Activated naive CD4-positive, alpha-beta T cell treated with anti-CD3 and anti-CD28 coated beads for 36 hours (primary cell): ENCODE results near the gene USP53. TPM values are rescaled to one million over a fixed set of nuclear protein-coding genes. Genes with fewer than 3 reads are reported as not detected.
"Not testable (repeated sequence)": the region's sequence is repeated elsewhere in the genome, so short reads cannot be mapped to it uniquely, and the experiment has no call there.

Experiments
- CTCF ChIA-PET: fragments of 350-600 bp; sonication (Branson Sonifier 250); formaldehyde crosslinking; loops from one replicate; lab custom pipeline; 2021; ENCODE audit warnings: antibody characterized with exemption; lab: Charles Lee
- DNase-seq: peaks from one replicate; pipeline ENCODE4 v3.0.0-alpha.2; 2020
- H3K27ac Mint-ChIP-seq: one replicate; pipeline ENCODE4 v1.8.0; 2021; ENCODE audit warnings: mild to moderate bottlenecking, mixed read lengths
- H3K27me3 Mint-ChIP-seq: one replicate; pipeline ENCODE4 v1.8.0; 2021; ENCODE audit warnings: low read depth, mixed read lengths
- H3K36me3 Mint-ChIP-seq: one replicate; pipeline ENCODE4 v1.8.0; 2021; ENCODE audit warnings: low read depth, mixed read lengths
- H3K4me1 Mint-ChIP-seq: one replicate; pipeline ENCODE4 v1.8.0; 2021; ENCODE audit warnings: low read depth, mixed read lengths
- H3K4me3 Mint-ChIP-seq: one replicate; pipeline ENCODE4 v1.8.0; 2021; ENCODE audit warnings: mild to moderate bottlenecking, moderate library complexity, mixed read lengths
- H3K9me3 Mint-ChIP-seq: one replicate; pipeline ENCODE4 v1.8.0; 2021; ENCODE audit warnings: mixed read lengths
- intact Hi-C: fragments of 100-400 bp; cut with micrococcal nuclease; formaldehyde crosslinking; loops from one replicate; pipeline ENCODE4 v1.15.1; 2023
- total RNA-seq, 2 experiments: library from RNA; stranded (reverse); gene quantifications; one replicate each; pipeline ENCODE4 v1.2.3, GENCODE V29; 2021

The USP53 gene
- total RNA-seq, 2 experiments from 2014 or later: 8.6 to 9.3 TPM

- Mint-ChIP-seq H3K36me3 (peaks cover 26% of the 10 kb centered on the region), H3K4me3 (no peak overlapping the region), H3K9me3 (no peaks in the 10 kb centered on the region), H3K27ac (no peak overlapping the region), H3K4me1 (peaks cover 4% of the 10 kb centered on the region), H3K27me3 (no peaks in the 10 kb centered on the region)
- intact Hi-C loops: no loop called here
- CTCF ChIA-PET: no interaction called here
- no peak for DNase-seq
These were observed 31.8 kb downstream of the USP53 start for GRCh38 chr4:119244344-119244743.

GRCh38 chr4:119244832-119245231 is 32.3 kb downstream of the USP53 start:
- Mint-ChIP-seq H3K4me3 (no peak overlapping the region), H3K9me3 (no peaks in the 10 kb centered on the region), H3K27me3 (no peaks in the 10 kb centered on the region), H3K4me1 (peaks cover 4% of the 10 kb centered on the region), H3K27ac (no peak overlapping the region), H3K36me3 (peaks cover 28% of the 10 kb centered on the region)
- intact Hi-C loops: no loop called here
- CTCF ChIA-PET: no interaction called here
- no peak for DNase-seq

- H3K9me3 Mint-ChIP-seq: peaks cover 2% of the 10 kb centered on the region
- no peak overlapping the region for H3K4me3 Mint-ChIP-seq
These were observed 33.7 kb downstream of the USP53 start for GRCh38 chr4:119246177-119246733.

GRCh38 chr4:119251037-119251436 is 38.5 kb downstream of the USP53 start:
- intact Hi-C loops, CTCF ChIA-PET, H3K4me1 Mint-ChIP-seq, H3K27ac Mint-ChIP-seq, H3K4me3 Mint-ChIP-seq, DNase-seq, H3K9me3 Mint-ChIP-seq, H3K27me3 Mint-ChIP-seq: not testable (repeated sequence)
- H3K36me3 Mint-ChIP-seq: peaks cover 58% of the 10 kb centered on the region

More at GRCh38 chr4:119246177-119246733, 33.7 kb downstream of the USP53 start:
- no peak for DNase-seq
- no peak overlapping the region for H3K27ac Mint-ChIP-seq
- peaks cover 29% of the 10 kb centered on the region for H3K36me3 Mint-ChIP-seq
- intact Hi-C loops: no loop called here
- CTCF ChIA-PET: no interaction called here
- H3K27me3 Mint-ChIP-seq: no peaks in the 10 kb centered on the region
- H3K4me1 Mint-ChIP-seq: peaks cover 4% of the 10 kb centered on the region

GRCh38 chr4:119255223-119255622 is 42.7 kb downstream of the USP53 start:
- CTCF ChIA-PET, H3K27me3 Mint-ChIP-seq, intact Hi-C loops, H3K9me3 Mint-ChIP-seq, H3K4me1 Mint-ChIP-seq, H3K27ac Mint-ChIP-seq, H3K4me3 Mint-ChIP-seq, DNase-seq: not testable (repeated sequence)
- peaks cover 43% of the 10 kb centered on the region for H3K36me3 Mint-ChIP-seq

GRCh38 chr4:119260528-119260927 is 48.0 kb downstream of the USP53 start:
- no peak for DNase-seq
- no peak overlapping the region for H3K4me3 Mint-ChIP-seq
- peaks cover 14% of the 10 kb centered on the region for H3K36me3 Mint-ChIP-seq
- intact Hi-C loops: no loop called here
- H3K9me3 Mint-ChIP-seq: no peaks in the 10 kb centered on the region
- H3K27me3 Mint-ChIP-seq: no peaks in the 10 kb centered on the region
- H3K4me1 Mint-ChIP-seq: peaks cover 7% of the 10 kb centered on the region
- CTCF ChIA-PET: no interaction called here
- no peak overlapping the region for H3K27ac Mint-ChIP-seq

GRCh38 chr4:119261986-119262385 is 49.5 kb downstream of the USP53 start:
- Mint-ChIP-seq H3K4me1 (peaks cover 17% of the 10 kb centered on the region), H3K4me3 (no peak overlapping the region), H3K36me3 (peaks cover 20% of the 10 kb centered on the region), H3K9me3 (peaks cover 4% of the 10 kb centered on the region), H3K27ac (no peak overlapping the region), H3K27me3 (no peaks in the 10 kb centered on the region)
- intact Hi-C loops: loop anchor here (2.0 kb wide), 1 partner anchor 49 kb away; the partner anchor contains the start of gene USP53
- CTCF ChIA-PET: no interaction called here
- no peak for DNase-seq

- intact Hi-C loops: loop anchor here (1.0 kb wide), 1 partner anchor 26 kb away; no protein-coding TSS in a partner anchor
- no peak for DNase-seq
- CTCF ChIA-PET: interaction anchor here (1.2 kb wide), 1 partner anchor 27 kb away, joined by 5 read pairs; no protein-coding TSS in a partner anchor
- H3K4me1 Mint-ChIP-seq: peaks cover 17% of the 10 kb centered on the region
- peaks cover 4% of the 10 kb centered on the region for H3K9me3 Mint-ChIP-seq
- H3K36me3 Mint-ChIP-seq: peaks cover 19% of the 10 kb centered on the region
- no peaks in the 10 kb centered on the region for H3K27me3 Mint-ChIP-seq
- peak overlapping the region; percentile 4 for H3K27ac Mint-ChIP-seq
- H3K4me3 Mint-ChIP-seq: no peak overlapping the region
These were observed 52.2 kb downstream of the USP53 start for GRCh38 chr4:119264743-119265142.

- DNase-seq: no peak
- Mint-ChIP-seq H3K27me3 (no peaks in the 10 kb centered on the region), H3K9me3 (peaks cover 4% of the 10 kb centered on the region), H3K4me1 (peaks cover 17% of the 10 kb centered on the region), H3K27ac (peak overlapping the region; percentile 10), H3K4me3 (no peak overlapping the region), H3K36me3 (peaks cover 21% of the 10 kb centered on the region)
- intact Hi-C loops: no loop called here
- CTCF ChIA-PET: no interaction called here
These were observed 53.6 kb downstream of the USP53 start for GRCh38 chr4:119266153-119266552.

GRCh38 chr4:119268466-119268865 is 56.0 kb downstream of the USP53 start:
- Mint-ChIP-seq H3K36me3 (peaks cover 30% of the 10 kb centered on the region), H3K4me1 (peaks cover 17% of the 10 kb centered on the region)
- intact Hi-C loops: no loop called here

GRCh38 chr4:119271361-119272085 is 59.0 kb downstream of the USP53 start:
- H3K9me3 Mint-ChIP-seq: peaks cover 3% of the 10 kb centered on the region
- H3K36me3 Mint-ChIP-seq: peaks cover 27% of the 10 kb centered on the region
- intact Hi-C loops: no loop called here
- H3K4me3 Mint-ChIP-seq: no peak overlapping the region
- H3K27ac Mint-ChIP-seq: no peak overlapping the region
- no peaks in the 10 kb centered on the region for H3K27me3 Mint-ChIP-seq
- CTCF ChIA-PET: interaction anchor here (0.6 kb wide), 1 partner anchor 222 kb away, joined by 5 read pairs; no protein-coding TSS in a partner anchor
- no peak for DNase-seq
- H3K4me1 Mint-ChIP-seq: peaks cover under 1% of the 10 kb centered on the region

More at GRCh38 chr4:119268466-119268865, 56.0 kb downstream of the USP53 start:
- DNase-seq: no peak
- H3K9me3 Mint-ChIP-seq: peaks cover 4% of the 10 kb centered on the region
- no peaks in the 10 kb centered on the region for H3K27me3 Mint-ChIP-seq
- H3K27ac Mint-ChIP-seq: no peak overlapping the region
- H3K4me3 Mint-ChIP-seq: no peak overlapping the region
- CTCF ChIA-PET: no interaction called here

- intact Hi-C loops, H3K4me3 Mint-ChIP-seq, H3K27ac Mint-ChIP-seq, H3K9me3 Mint-ChIP-seq, H3K27me3 Mint-ChIP-seq, CTCF ChIA-PET, DNase-seq: not testable (repeated sequence)
- H3K4me1 Mint-ChIP-seq: peaks cover 12% of the 10 kb centered on the region
- peaks cover 13% of the 10 kb centered on the region for H3K36me3 Mint-ChIP-seq
These were observed 67.0 kb downstream of the USP53 start for GRCh38 chr4:119279541-119279940.

GRCh38 chr4:119279945-119280344 is 67.4 kb downstream of the USP53 start:
- peaks cover 15% of the 10 kb centered on the region for H3K4me1 Mint-ChIP-seq
- DNase-seq, H3K27me3 Mint-ChIP-seq, intact Hi-C loops, H3K27ac Mint-ChIP-seq, CTCF ChIA-PET, H3K9me3 Mint-ChIP-seq, H3K4me3 Mint-ChIP-seq: not testable (repeated sequence)
- peaks cover 13% of the 10 kb centered on the region for H3K36me3 Mint-ChIP-seq
